Sigmoid colon (tissue), 4 donors: Measurements from ENCODE around the gene MESP2.

Experiments used
- CTCF ChIP-seq, 4 experiments: fragments of 450-650 bp in 3 of 4; fragments of 200-600 bp in 1 of 4; IDR thresholded peaks; one replicate each; pipeline ENCODE4 v1.5.1; 2016 to 2019; ENCODE audit warnings: antibody characterized with exemption in 4 of 4, mild to moderate bottlenecking in 3 of 4, moderate library complexity in 2 of 4
- POLR2A ChIP-seq, 2 donors: fragments of 450-650 bp; IDR thresholded peaks; one replicate each; pipeline ENCODE4 v1.6.1; 2016; ENCODE audit warnings: antibody characterized with exemption in 2 of 2, mild to moderate bottlenecking in 2 of 2, moderate library complexity in 2 of 2
- POLR2AphosphoS5 ChIP-seq, 4 donors: sonication (generic); formaldehyde crosslinking; IDR thresholded peaks; one replicate each; pipeline ENCODE4 v1.6.1; 2017; ENCODE audit warnings: antibody characterized with exemption in 4 of 4

GRCh38 chr15:89810837-89811236 lies 34.7 kb downstream of the MESP2 start:
- TF ChIP-seq POLR2AphosphoS5 (IDR thresholded peaks at IDR 0.05) (no peak), CTCF (IDR thresholded peaks at IDR 0.05) (no peak), POLR2A (IDR thresholded peaks at IDR 0.05) (no peak)
